ENCODE data around the gene IQGAP1. TPM values are rescaled to one million over a fixed set of nuclear protein-coding genes. Genes with fewer than 3 reads are reported as not detected.
"Not testable (repeated sequence)": the region's sequence is repeated elsewhere in the genome, so short reads cannot be mapped to it uniquely, and the experiment has no call there.

The IQGAP1 gene
- polyA plus RNA-seq, 3 donors, result 140 to 276 (median 207) TPM

- Mint-ChIP-seq H3K9me3 (peaks cover 0 to 3% (median 0%) of the 10 kb centered on the region in 7 donors), H3K27me3 (ENCODE audit: low read depth in 3 of 3) (peaks cover 2 to 6% (median 3%) of the 10 kb centered on the region in 3 donors), H3K4me3 (no peak overlapping the region), H3K36me3 (peaks cover 2 to 8% of the 10 kb centered on the region in 2 donors), H3K27ac (peak overlapping the region in 3 of 7 donors; percentile 42 to 59 (median 47)), H3K4me1 (peaks cover 22% of the 10 kb centered on the region)
- Histone ChIP-seq H3K36me3 (replicated peaks in 1 of 2; ENCODE audit: control insufficient read depth in 1 of 2, insufficient read depth in 2 of 2, low read length in 2 of 2) (no peaks in the 10 kb centered on the region), H3K79me2 (ENCODE audit: insufficient read depth, low read length) (no peaks in the 10 kb centered on the region), H4K20me1 (ENCODE audit: insufficient read depth, low read length) (no peaks in the 10 kb centered on the region), H3K9me3 (replicated peaks in 1 of 2; ENCODE audit: control insufficient read depth in 1 of 2, insufficient read depth in 1 of 2, low read length in 2 of 2) (no peaks in the 10 kb centered on the region), H3K27ac (ENCODE audit: low read depth in 1 of 2, low read length in 2 of 2) (no peak overlapping the region), H3K9ac (ENCODE audit: insufficient read depth, low read length, poor library complexity, severe bottlenecking) (no peak overlapping the region), H3K27me3 (ENCODE audit: control insufficient read depth in 2 of 2, insufficient read depth in 2 of 2, low read length in 2 of 2) (no peaks in the 10 kb centered on the region), H3K4me3 (replicated peaks in 1 of 3; ENCODE audit: low read depth in 2 of 3, low read length in 3 of 3) (no peak overlapping the region), H2AFZ (ENCODE audit: insufficient read depth, low read depth, low read length, poor library complexity, severe bottlenecking) (no peak overlapping the region), H3K4me1 (ENCODE audit: control insufficient read depth in 1 of 2, insufficient read depth in 2 of 2, low read length in 2 of 2) (peaks cover 16 to 21% of the 10 kb centered on the region in 2 donors), H3K4me2 (replicated peaks; ENCODE audit: extremely low read depth, low read length, poor library complexity, severe bottlenecking) (no peak overlapping the region)
- peak in 2 of 3 donors; percentile 21 to 31 for DNase-seq
- TF ChIP-seq CTCF (IDR thresholded peaks at IDR 0.05), result no peak
- 80% methylated on average over 1 of the region's 3 CpGs for WGBS (ENCODE audit: insufficient coverage)
- intact Hi-C loops (cut with micrococcal nuclease), result no loop called here
Measured at GRCh38 chr15:90512981-90513380, 124.9 kb downstream of the IQGAP1 start.

GRCh38 chr15:90513448-90513847, 125.4 kb downstream of the IQGAP1 start:
- Histone ChIP-seq H2AFZ (ENCODE audit: insufficient read depth, low read depth, low read length, poor library complexity, severe bottlenecking) (no peak overlapping the region), H3K4me1 (ENCODE audit: control insufficient read depth in 1 of 2, insufficient read depth in 2 of 2, low read length in 2 of 2) (peaks cover 16 to 21% of the 10 kb centered on the region in 2 donors), H3K27ac (ENCODE audit: low read depth in 1 of 2, low read length in 2 of 2) (no peak overlapping the region), H3K36me3 (replicated peaks in 1 of 2; ENCODE audit: control insufficient read depth in 1 of 2, insufficient read depth in 2 of 2, low read length in 2 of 2) (no peaks in the 10 kb centered on the region), H3K4me3 (replicated peaks in 1 of 3; ENCODE audit: low read depth in 2 of 3, low read length in 3 of 3) (no peak overlapping the region), H4K20me1 (ENCODE audit: insufficient read depth, low read length) (no peaks in the 10 kb centered on the region), H3K79me2 (ENCODE audit: insufficient read depth, low read length) (no peaks in the 10 kb centered on the region), H3K9me3 (replicated peaks in 1 of 2; ENCODE audit: control insufficient read depth in 1 of 2, insufficient read depth in 1 of 2, low read length in 2 of 2) (no peaks in the 10 kb centered on the region), H3K27me3 (ENCODE audit: control insufficient read depth in 2 of 2, insufficient read depth in 2 of 2, low read length in 2 of 2) (no peaks in the 10 kb centered on the region), H3K9ac (ENCODE audit: insufficient read depth, low read length, poor library complexity, severe bottlenecking) (no peak overlapping the region), H3K4me2 (replicated peaks; ENCODE audit: extremely low read depth, low read length, poor library complexity, severe bottlenecking) (no peak overlapping the region)
- H3K4me1 Mint-ChIP-seq, result peaks cover 22% of the 10 kb centered on the region
- peaks cover 0 to 3% (median 0%) of the 10 kb centered on the region in 7 donors for H3K9me3 Mint-ChIP-seq
- H3K4me3 Mint-ChIP-seq, result no peak overlapping the region
- peak overlapping the region in 2 of 7 donors; percentile 30 to 47 for H3K27ac Mint-ChIP-seq
- TF ChIP-seq CTCF (IDR thresholded peaks at IDR 0.05), result no peak
- 100% methylated on average over 2 of the region's 2 CpGs for WGBS (ENCODE audit: insufficient coverage)
- peaks cover 2 to 8% of the 10 kb centered on the region in 2 donors for H3K36me3 Mint-ChIP-seq
- H3K27me3 Mint-ChIP-seq (ENCODE audit: low read depth in 3 of 3), result peaks cover 2 to 7% (median 3%) of the 10 kb centered on the region in 3 donors
- intact Hi-C loops (cut with micrococcal nuclease), result no loop called here
- no peak for DNase-seq

GRCh38 chr15:90513893-90514292, 125.9 kb downstream of the IQGAP1 start:
- H3K9me3 Mint-ChIP-seq; H3K27ac Mint-ChIP-seq; DNase-seq; H3K4me3 ChIP-seq (replicated peaks in 1 of 3; ENCODE audit: low read depth in 2 of 3, low read length in 3 of 3); H3K4me3 Mint-ChIP-seq; H3K79me2 ChIP-seq (ENCODE audit: insufficient read depth, low read length); H3K9ac ChIP-seq (ENCODE audit: insufficient read depth, low read length, poor library complexity, severe bottlenecking); H3K27me3 ChIP-seq (ENCODE audit: control insufficient read depth in 2 of 2, insufficient read depth in 2 of 2, low read length in 2 of 2); H3K9me3 ChIP-seq (replicated peaks in 1 of 2; ENCODE audit: control insufficient read depth in 1 of 2, insufficient read depth in 1 of 2, low read length in 2 of 2); H2AFZ ChIP-seq (ENCODE audit: insufficient read depth, low read depth, low read length, poor library complexity, severe bottlenecking); H3K27me3 Mint-ChIP-seq (ENCODE audit: low read depth in 3 of 3); H3K36me3 Mint-ChIP-seq; H3K4me2 ChIP-seq (replicated peaks; ENCODE audit: extremely low read depth, low read length, poor library complexity, severe bottlenecking); H3K36me3 ChIP-seq (replicated peaks in 1 of 2; ENCODE audit: control insufficient read depth in 1 of 2, insufficient read depth in 2 of 2, low read length in 2 of 2); H4K20me1 ChIP-seq (ENCODE audit: insufficient read depth, low read length); H3K27ac ChIP-seq (ENCODE audit: low read depth in 1 of 2, low read length in 2 of 2); intact Hi-C loops (cut with micrococcal nuclease): not testable (repeated sequence)
- H3K4me1 Mint-ChIP-seq, result peaks cover 22% of the 10 kb centered on the region
- no CpG with 5 or more reads among the region's 2 CpGs for WGBS (ENCODE audit: insufficient coverage)
- H3K4me1 ChIP-seq (ENCODE audit: control insufficient read depth in 1 of 2, insufficient read depth in 2 of 2, low read length in 2 of 2), result peaks cover 16 to 21% of the 10 kb centered on the region in 2 donors
